Epithelial cell of prostate (primary cell): ENCODE results near the gene CCL3.
"Not testable (repeated sequence)": the region's sequence is repeated elsewhere in the genome, so short reads cannot be mapped to it uniquely, and the experiment has no call there.

Experiments used
- DNase-seq: peaks from one replicate; pipeline ENCODE4 v3.0.0-alpha.2; 2011; ENCODE audit warnings: low read depth, low spot score
- H3K27ac ChIP-seq: fragments of 450-650 bp; 2 replicates; pipeline ENCODE4 v1.5.1; 2017; ENCODE audit warnings: mild to moderate bottlenecking

The CCL3 gene

DNA sequence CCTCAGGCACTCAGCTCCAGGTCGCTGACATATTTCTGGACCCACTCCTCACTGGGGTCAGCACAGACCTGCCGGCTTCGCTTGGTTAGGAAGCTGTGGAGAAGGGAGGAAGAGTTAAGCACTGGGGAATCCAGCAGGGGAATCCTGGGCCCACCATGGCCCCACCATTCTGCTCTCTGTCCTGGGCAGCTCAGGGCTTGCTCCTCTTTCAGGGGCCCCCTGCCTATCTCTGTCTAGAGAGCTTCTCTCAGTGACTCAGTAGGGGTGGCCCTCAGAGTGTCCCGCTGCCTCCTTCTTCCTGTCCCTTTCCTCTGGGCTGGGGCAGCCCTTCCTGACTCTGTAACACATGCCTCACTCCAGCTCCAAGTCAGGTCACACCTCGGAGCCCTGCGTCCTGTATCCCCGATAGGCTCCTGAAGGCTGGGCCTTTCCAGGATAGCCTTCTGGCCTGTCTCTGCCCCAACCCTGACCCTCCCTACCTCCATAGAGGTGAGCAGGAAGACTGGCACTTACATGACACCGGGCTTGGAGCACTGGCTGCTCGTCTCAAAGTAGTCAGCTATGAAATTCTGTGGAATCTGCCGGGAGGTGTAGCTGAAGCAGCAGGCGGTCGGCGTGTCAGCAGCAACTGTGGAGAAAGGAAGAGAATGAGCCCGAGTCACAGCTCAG lies 1.1 kb downstream of the CCL3 start:
- DNase-seq: no peak
- H3K27ac ChIP-seq: no peak overlapping the region

DNA sequence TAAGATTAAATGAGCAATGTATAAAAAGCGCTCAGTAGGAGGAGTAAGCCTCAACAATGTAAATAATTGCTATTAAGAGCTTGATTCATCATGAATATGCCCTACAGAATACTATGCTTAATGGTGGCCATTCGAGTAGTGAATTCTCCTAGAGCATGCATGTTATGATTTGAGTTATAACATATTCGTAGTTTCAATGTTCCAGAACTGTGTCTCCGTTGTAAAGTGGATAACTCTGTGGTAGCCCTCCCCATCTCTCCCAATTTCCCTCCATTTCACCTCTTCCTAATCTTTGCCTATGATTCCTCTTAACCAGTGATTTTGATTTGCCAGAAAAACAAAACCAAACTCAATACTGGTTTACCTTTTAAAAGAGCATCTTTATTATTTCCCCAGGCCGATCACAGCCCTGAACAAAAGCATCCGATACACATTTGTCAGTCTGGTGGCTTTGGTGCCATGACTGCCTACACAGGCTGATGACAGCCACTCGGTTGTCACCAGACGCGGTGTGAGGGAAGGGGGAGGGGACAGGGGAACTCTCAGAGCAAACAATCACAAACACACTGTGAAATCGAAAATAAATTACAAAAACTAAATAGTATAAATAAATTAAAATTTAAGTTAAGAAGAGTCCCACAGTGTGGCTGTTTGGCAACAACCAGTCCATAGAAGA lies 1.9 kb downstream of the CCL3 start:
- H3K27ac ChIP-seq, DNase-seq: not testable (repeated sequence)

DNA sequence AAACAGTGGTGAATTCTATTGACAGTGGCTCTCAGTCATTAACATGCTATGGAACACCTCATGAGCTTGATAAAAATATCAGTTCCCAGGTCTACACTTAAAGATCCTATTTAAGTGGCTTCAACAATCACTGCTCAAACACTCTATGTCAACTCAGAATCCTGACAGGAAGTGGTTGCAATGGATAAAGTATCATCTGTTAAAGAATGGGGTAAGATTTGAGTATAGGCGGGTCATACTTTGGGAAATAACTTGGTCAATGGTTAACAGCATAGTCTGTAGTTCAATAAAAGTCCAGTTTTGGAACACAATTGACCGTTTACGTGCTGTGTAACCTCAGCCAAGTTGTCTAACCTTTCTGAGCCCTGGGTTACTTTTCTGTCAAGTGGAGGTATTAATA lies 2.5 kb downstream of the CCL3 start:
- DNase-seq, H3K27ac ChIP-seq: not testable (repeated sequence)

DNA sequence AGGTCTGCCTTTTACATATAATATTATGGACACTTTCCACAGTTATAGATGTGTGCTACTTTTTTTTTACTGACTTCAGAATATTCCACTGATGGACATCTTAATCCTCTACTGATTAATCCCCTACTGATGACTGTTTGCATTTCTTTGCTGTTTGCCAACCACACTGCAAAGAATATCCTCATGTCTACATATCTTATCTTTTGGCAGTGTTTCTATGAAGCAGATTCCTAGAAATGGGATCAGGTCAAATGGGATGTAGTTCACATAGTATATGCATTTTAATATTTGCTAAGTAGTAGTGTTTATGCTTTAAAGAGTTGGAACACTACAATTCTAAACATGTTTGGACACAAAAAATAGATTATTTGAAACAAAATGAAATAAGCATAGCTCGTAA lies 3.2 kb downstream of the CCL3 start:
- H3K27ac ChIP-seq: no peak overlapping the region
- no peak for DNase-seq

DNA sequence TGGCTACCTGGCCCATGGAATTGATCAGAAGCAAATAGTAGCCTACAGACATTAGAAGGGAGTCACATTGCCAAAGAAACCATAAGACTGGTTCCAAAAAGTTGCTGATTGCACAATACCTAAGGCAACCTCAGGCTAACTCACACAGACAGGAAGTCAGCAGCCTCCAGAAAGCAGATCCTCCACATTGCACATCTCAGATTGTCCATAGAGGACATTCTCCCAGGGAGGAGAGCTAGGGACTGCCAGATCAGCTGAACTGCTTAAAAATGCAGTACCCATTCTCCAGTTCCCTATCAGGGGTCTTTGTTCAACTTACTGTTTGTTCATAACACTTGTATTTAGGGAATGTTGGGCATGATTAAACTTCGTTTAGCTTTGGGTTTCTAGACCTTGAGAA lies 4.2 kb downstream of the CCL3 start:
- no peak overlapping the region for H3K27ac ChIP-seq

DNA sequence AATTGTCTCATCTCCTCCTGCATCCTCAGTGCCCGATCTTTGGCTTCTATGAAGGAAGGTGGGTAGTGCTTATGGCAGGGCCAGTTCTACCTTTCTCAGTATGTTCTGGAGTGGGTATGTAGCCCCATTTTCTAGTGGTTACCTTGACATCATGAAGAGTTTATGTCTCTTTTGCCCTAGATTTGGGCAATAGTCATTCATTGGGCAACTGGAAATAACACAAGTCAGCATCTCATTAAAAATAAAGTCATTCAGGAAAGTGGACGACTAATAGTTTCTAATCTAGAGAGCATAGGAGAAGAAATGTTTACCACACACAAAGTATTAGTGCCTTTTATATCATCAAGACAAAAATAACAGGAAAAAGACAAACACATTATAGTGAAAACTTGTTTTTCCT lies 6.3 kb downstream of the CCL3 start:
- not testable (repeated sequence) for DNase-seq, H3K27ac ChIP-seq

More for the DNA sequence above, 4.2 kb downstream of the CCL3 start:
- DNase-seq: peak; percentile 5

DNA sequence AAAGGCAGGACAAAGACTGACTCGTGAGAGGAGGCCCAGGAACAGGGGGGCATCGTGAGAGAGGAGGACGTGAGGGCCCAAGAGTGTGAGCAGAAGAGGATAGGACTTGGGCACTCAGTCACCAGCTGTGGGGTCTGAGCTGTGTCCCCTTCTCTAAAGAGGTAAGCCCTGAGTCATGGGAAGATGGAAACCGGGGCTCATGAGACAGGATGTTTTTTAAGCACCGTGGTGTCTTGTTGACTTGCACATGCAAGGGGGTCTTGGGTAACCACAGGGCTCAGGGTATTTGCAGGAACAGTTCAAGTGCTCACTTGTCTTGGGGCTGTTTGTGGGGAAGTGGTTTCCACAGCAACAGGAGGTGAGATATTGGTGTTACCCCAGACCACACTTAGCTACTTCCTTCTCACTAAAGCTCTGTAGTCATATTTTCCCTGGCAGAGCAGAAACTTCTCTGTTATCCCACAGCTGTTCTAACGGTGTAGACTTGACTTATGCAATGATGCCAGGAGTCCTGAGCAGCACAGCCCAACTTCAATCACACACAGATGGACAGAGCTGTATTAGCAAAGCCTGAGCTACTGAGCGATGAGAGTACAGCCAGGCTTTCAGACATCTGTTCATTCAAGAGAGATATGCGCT lies 7.3 kb downstream of the CCL3 start:
- H3K27ac ChIP-seq, DNase-seq: not testable (repeated sequence)

DNA sequence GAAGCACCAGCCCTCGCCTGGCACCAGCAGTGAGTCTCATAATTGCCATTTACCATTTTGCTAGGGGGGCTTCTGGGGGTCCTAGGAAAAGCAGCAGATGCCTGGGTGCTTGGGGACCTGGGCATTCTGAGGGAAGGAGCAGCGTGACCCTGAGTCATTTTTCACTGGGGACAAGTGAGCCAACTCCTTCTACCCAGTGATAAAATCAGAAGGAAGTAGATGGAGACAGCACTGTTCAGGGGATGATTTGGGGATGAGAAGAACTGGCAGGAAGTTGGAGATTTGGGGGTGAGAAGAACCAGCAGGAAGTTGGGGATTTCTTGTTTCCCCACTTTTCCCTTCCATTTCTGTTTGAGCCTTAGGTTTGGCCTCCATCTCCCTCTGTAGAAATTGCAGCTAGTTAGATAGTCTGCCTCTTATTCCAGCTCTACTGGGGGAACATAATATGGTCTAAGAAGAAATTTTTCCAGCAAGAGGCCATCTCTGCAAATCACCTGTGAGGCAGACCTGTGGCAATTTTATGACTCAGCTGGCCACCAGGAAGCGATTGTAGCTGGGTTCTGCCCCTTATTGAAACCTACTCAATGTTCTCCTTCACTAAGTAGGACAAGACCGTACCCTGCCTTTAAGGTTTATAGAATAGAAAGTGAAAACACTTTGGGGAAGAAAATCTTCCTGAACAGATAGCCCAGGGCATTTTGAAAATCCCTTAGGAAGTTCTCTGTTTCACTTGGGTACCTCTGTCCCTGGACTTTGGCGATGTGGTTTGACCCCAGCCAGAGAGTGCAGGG lies 8.1 kb downstream of the CCL3 start:
- H3K27ac ChIP-seq, DNase-seq: not testable (repeated sequence)

DNA sequence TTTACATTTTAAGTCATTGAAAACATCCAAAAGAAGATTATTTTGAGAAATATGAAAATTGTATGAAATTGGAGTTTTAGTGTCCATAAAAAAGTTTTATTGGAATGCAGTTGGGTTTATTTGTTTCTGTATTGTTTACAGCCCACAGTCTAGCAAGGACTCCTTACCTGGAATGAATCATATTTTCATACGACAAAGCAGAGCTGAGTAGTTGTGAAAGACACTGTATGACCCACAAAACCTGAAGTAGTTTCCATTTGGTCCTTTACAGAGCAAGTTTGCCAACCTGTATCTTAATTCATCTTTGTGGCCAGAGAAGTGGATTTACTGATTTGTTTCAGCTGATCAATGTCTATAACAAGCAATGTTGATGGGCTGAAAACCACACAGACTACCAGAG lies 15.6 kb downstream of the CCL3 start:
- no peak for DNase-seq
- no peak overlapping the region for H3K27ac ChIP-seq

DNA sequence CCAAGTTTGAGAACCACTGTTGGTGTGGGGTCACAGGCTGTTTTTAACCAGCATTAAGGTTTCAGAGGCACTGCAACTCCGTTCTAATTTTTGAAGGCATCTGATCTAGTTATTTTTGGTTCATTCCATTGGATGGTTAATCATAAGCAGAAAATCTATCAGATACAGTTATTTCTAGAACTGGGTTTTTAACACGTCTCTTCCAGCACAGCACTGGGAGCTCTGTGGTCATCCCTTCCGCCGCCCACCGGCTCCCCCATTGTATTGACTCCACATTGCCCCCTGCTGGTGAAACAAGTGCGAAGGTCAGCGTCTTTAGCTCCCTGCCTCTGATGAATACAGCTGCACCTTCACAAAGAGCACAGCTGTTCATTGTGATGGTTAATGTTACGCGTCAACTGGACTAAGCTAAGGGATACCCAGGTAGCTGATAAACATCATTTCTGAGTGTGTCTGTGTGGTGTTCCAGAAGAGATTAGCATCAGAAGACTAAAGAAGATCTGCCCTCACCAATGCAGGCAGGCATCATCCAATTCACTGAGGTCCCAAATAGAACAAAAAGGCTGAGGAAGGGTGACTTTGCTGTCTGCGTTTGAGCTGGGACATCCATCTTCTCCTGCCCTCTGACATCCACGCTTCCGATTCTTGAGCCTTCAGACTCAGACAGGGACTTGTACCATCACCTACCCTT lies 17.4 kb downstream of the CCL3 start:
- DNase-seq: no peak
- no peak overlapping the region for H3K27ac ChIP-seq

DNA sequence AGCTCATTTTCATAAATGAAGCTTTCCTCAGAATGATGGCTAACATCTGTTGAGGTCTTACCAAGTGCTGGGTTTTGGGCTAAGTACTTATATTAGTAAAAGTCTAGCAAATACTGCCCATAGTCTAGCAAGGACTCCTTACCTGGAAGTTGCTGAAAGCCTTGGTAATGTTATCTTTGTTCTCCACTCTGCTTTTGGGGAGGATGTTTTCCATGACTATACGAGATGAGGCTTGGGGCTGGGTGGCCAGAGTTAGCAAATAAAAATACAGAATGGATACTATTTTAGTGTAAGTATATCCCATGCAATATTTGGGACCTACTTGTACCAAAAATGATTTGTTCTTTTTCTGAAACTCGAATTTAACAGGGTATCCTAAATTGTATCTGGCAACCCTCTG lies 18.2 kb downstream of the CCL3 start:
- DNase-seq: no peak
- no peak overlapping the region for H3K27ac ChIP-seq

DNA sequence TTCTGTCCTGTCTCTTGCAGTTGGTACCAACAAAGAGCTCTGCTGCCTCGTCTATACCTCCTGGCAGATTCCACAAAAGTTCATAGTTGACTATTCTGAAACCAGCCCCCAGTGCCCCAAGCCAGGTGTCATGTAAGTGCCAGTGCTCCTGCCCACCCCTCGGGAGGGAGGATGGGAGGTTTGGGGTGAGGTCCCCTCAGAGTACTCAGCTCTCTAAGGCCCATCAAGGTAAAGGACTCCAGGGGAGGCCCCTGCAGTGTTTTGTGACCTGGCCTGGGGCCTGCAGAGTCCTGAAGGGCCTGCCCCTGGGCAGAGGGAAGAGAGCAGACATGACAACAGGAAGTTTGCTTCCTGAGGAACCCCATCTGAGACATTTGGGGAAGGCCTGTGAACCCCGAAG lies 19.5 kb downstream of the CCL3 start:
- no peak for DNase-seq
- H3K27ac ChIP-seq: no peak overlapping the region

DNA sequence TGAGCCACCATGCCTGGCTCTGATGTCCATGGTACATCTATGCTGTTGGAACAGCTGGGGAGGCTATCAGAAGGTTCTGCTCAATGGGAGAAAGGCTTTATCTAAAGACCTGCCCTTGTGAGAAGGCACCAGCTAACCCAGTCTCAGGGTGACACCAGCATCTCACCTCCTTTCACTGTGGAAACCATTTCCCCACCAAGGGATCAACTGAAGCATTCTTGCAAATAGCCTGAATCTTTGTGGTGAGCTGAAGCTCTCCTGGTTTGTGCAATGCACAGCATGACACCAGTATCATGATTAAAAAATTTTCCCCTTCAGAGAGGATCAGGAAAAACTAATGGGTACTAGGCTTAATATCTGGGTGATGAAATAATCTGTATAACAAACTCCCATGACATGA lies 20.8 kb downstream of the CCL3 start:
- no peak overlapping the region for H3K27ac ChIP-seq

DNA sequence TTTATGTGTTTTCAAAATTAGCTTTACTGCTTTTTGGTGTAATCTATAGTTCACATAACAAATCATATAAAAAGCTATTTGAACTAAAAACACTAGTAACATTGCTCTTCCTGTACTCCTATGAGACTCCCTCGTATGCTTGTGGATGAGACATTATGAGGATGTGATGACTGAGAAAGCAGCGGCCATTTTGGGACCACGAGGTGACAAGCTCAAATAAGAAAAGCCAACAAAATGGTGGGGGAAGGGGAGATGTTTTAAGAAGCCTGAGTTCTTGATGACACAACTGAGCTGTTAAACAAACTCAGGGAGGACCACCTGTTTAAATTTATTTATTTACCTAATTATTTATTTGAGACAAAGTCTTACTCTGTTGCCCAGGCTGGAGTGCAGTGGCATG lies 21.4 kb downstream of the CCL3 start:
- no peak overlapping the region for H3K27ac ChIP-seq
- no peak for DNase-seq

More for the DNA sequence above, 20.8 kb downstream of the CCL3 start:
- DNase-seq: no peak

DNA sequence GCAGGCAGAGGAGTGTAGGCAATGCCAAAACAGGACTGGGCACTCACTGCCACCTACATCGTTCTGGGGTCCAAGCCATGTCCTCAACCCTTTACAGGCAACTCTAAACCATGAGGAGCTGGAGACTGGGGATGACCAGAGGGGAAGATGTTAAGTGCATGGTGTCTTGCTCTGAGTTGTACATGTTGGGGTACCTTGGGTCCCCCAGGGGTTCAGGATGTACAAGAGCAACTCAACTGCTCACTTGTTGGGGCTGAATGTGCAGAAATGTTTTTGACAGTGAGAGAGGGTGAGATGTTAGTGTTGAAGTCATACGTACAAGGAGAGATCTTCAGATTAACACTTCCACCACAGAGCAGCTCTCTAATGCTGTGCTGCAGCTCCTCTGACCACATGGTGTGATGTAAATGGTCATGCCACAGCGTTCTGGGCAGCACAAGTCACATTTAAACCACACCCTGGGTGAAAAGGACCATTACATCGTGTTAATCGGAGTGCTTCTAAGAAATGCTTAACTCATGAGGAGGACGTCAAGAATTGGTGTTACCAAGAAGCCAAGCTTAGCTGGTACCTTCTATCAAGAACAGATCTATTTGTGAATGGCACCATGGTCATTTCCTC lies 23.5 kb downstream of the CCL3 start:
- no peak for DNase-seq
- H3K27ac ChIP-seq: no peak overlapping the region

DNA sequence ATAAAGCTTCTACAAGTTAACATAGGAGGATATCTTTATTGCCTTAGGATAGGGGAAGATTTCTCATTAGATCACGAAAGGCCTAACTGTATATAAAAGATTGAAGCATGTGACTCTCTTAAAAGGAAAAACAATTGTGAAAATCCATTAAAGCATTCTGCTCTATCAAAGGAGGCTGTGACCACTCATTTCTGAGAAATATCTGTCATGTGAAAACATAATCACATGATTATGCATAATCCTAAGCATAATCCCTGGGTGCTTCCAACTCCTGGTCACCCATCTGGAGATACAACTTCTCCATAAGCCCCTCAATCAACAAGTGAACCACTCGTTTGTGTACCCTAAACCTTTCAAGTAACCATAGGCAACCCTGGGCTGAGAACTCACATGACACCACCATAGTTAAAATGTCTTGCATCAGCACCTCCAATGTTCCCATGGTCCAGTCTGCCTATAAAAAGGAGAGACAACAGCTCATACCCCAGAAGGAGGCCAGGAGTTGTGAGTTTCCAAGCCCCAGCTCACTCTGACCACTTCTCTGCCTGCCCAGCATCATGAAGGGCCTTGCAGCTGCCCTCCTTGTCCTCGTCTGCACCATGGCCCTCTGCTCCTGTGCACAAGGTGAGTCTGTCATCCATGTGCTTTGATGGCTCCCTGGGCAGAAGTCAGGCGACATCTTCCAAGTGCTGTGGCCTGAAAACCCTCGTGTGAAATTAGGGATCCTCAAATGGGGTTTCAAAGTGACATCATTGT lies 26.0 kb downstream of the CCL3 start, which contains the start of gene CCL18:
Gene CCL18, plus strand, starts transcription at position 487 of the 756 bp plus-strand sequence. Its CDS starts 71 bp downstream, at position 558.
- H3K27ac ChIP-seq: no peak within 1 kb of the TSS
- no peak for DNase-seq

DNA sequence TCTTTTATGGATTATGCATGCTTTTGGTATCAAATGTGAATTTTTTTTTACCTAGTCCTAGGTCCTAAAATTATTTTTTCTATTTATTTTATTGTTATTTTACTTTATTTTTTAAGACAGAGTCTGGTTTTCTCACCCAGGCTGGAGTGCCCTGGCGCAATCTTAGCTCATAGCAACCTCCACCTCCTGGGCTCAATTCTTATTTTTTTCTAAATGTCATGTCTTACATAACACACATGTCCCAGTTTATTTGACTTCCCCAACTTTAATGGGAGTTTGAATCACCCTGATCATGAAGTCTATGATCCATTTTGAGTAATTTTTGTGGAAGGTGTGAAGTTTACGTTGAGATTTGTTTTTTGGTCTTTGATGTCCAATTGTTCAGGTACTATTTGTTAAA lies 29.1 kb downstream of the CCL3 start:
- no peak overlapping the region for H3K27ac ChIP-seq
- DNase-seq: no peak

DNA sequence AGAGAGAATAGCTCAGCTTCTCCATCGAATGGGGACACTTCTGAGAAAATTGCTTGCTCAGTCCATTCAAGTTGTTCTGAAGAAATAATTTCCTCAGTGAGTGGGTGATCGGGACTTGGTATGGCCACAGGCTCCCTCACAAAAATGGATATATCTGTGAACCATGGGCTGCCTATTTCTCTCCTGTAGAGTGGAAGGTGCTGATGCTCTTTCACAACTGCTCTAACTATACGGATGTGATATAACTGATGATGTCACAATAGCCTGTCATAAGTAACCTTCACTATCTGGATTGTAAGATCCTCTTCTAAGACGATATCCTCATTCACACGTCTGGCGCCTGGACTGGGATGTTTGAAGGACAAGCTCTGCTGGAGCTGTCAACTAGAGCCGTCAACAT lies 30.5 kb downstream of the CCL3 start:
- no peak overlapping the region for H3K27ac ChIP-seq
- no peak for DNase-seq

DNA sequence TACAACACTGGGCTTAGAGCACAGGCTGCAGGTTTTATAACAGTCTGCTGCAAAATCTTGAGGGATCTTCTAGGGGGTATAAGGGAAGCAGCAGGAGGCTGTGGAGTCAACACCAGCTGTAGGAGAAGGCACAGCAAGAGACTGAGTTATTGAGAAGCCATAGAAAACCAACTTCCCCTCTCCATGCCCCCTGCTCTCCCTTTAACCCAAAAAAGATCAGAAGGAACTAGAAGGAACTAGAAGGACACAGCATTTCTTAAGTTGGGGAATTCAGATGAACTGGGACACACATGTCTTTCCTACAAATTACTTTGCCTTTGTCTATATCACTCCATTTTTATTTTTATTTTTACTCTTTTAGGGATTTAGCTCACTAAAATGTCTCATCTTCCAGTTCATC lies 32.0 kb downstream of the CCL3 start:
- H3K27ac ChIP-seq: no peak overlapping the region
- no peak for DNase-seq
